Jurkat, Clone E6-1 (cell line): ENCODE measurements around the gene IFNA8. TPM values are rescaled to one million over a fixed set of nuclear protein-coding genes. Genes with fewer than 3 reads are reported as not detected.
"Not testable (repeated sequence)": the region's sequence is repeated elsewhere in the genome, so short reads cannot be mapped to it uniquely, and the experiment has no call there.

Experiments
- DNase-seq: peaks from one replicate; pipeline ENCODE4 v3.0.0-alpha.2; 2011; ENCODE audit warnings: low read depth, low spot score
- H3K4me3 ChIP-seq: 2 replicates; pipeline ENCODE4 v1.5.1; 2011; ENCODE audit warnings: mild to moderate bottlenecking, low read length, control low read depth, moderate library complexity
- polyA plus RNA-seq: library from polyadenylated mRNA; unstranded; fragments of >200 nt; gene quantifications from one replicate; pipeline ENCODE4 v1.2.1, GENCODE V29; 2012; ENCODE audit warnings: missing spikeins; ENCODE audit not compliant: insufficient read length, insufficient read depth

IFNA8 gene
- polyA plus RNA-seq = not detected

- no peak within 1 kb of the TSS for H3K4me3 ChIP-seq
- no peak for DNase-seq
Observed at GRCh38 chr9:21408817-21409216, at the start of gene IFNA8. IFNA8 (plus strand) TSS chr9:21409117; CDS start chr9:21409177, 60 bp downstream.

- H3K4me3 ChIP-seq = no peak overlapping the region
- no peak for DNase-seq
Observed at GRCh38 chr9:21362287-21362686, 46.6 kb upstream of the IFNA8 start.

- H3K4me3 ChIP-seq, DNase-seq: not testable (repeated sequence)
Observed at GRCh38 chr9:21367169-21367568, 41.7 kb upstream of the IFNA8 start.

- no peak within 1 kb of the TSS for H3K4me3 ChIP-seq
- DNase-seq = no peak
Observed at GRCh38 chr9:21367957-21368356, 41.0 kb upstream of the IFNA8 start, which contains the start of gene IFNA13. IFNA13 (minus strand) TSS chr9:21368057; CDS start chr9:21368010, 47 bp downstream.

GRCh38 chr9:21371467-21371866, 37.5 kb upstream of the IFNA8 start:
- not testable (repeated sequence) for DNase-seq

GRCh38 chr9:21381448-21382339, 27.2 kb upstream of the IFNA8 start:
- no peak overlapping the region for H3K4me3 ChIP-seq
- DNase-seq = no peak

More at GRCh38 chr9:21371467-21371866, 37.5 kb upstream of the IFNA8 start:
- H3K4me3 ChIP-seq = not testable (repeated sequence)

GRCh38 chr9:21383627-21384026, 25.3 kb upstream of the IFNA8 start:
- DNase-seq = no peak
- no peak overlapping the region for H3K4me3 ChIP-seq

- no peak for DNase-seq
- no peak within 1 kb of the TSS for H3K4me3 ChIP-seq
Observed at GRCh38 chr9:21385131-21385670, 23.7 kb upstream of the IFNA8 start, which contains the start of gene IFNA2. IFNA2 (minus strand) TSS chr9:21385398; CDS start chr9:21385329, 69 bp downstream.

GRCh38 chr9:21392270-21392669, 16.6 kb upstream of the IFNA8 start:
- no peak overlapping the region for H3K4me3 ChIP-seq
- no peak for DNase-seq

GRCh38 chr9:21395778-21396717, 12.9 kb upstream of the IFNA8 start:
- no peak overlapping the region for H3K4me3 ChIP-seq
- DNase-seq = no peak

- DNase-seq = no peak
Observed at GRCh38 chr9:21398955-21399489, 9.9 kb upstream of the IFNA8 start.

GRCh38 chr9:21399956-21400355, 9.0 kb upstream of the IFNA8 start:
- H3K4me3 ChIP-seq = no peak overlapping the region
- no peak for DNase-seq

More at GRCh38 chr9:21398955-21399489, 9.9 kb upstream of the IFNA8 start:
- no peak overlapping the region for H3K4me3 ChIP-seq

GRCh38 chr9:21402386-21403251, 6.3 kb upstream of the IFNA8 start:
- no peak for DNase-seq
- H3K4me3 ChIP-seq = no peak overlapping the region

GRCh38 chr9:21404146-21404545, 4.8 kb upstream of the IFNA8 start:
- no peak overlapping the region for H3K4me3 ChIP-seq
- no peak for DNase-seq

- DNase-seq = no peak
- no peak overlapping the region for H3K4me3 ChIP-seq
Observed at GRCh38 chr9:21412107-21412506, 3.2 kb downstream of the IFNA8 start.

GRCh38 chr9:21413151-21413550, 4.2 kb downstream of the IFNA8 start:
- H3K4me3 ChIP-seq = no peak overlapping the region
- DNase-seq = no peak

- H3K4me3 ChIP-seq = no peak overlapping the region
- DNase-seq = no peak
Observed at GRCh38 chr9:21413624-21414023, 4.7 kb downstream of the IFNA8 start.
